GM18499 (cell line): ENCODE results near the gene GRM2.

Experiments
- ATAC-seq: cut with Tn5 transposase; IDR thresholded peaks from one replicate; pipeline ENCODE4 v1.9.1; 2021; ENCODE audit warnings: moderate number of reproducible peaks; ENCODE audit not compliant: insufficient read depth, unreplicated experiment

Gene GRM2

DNA sequence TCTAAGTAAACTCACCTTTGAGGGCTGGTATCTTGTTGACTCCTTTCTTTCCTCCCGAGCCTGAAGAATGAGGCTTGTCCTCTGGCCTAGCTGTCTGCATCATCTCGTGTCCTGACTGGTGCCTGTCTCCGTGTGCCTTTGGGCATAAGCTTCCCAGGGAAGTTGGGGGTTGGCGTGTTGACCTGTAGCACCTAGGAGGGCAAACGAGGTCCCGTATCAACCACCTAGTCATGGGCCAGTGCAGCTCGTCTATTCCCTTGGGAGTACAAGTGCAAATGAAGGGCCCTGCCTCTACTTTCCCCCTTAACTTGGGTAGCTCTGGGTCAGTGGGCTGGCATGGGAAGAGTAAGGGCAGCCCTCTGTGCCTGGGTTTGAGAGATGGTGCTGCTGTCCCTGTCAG, 27.1 kb upstream of the GRM2 start:
- ATAC-seq = no peak

DNA sequence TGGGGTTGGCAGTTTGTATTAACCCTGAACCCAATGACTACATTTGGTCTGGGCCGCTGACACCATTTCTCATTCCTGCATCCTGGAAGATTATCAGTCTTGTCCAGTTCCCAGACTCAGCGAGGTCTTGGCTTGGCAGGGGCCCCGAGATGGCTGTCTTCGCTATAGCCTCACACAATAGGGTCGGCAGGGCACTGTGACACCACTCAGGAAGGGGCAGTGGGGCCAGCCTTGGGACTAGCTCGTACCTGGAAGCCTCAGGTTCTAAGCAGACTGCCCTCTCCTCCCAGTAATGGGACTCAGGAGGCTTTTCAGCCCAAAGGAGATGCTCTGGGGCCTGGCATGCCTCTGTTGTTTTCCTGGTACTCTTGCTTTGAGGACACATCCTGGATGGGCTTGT, 26.7 kb upstream of the GRM2 start:
- no peak for ATAC-seq

DNA sequence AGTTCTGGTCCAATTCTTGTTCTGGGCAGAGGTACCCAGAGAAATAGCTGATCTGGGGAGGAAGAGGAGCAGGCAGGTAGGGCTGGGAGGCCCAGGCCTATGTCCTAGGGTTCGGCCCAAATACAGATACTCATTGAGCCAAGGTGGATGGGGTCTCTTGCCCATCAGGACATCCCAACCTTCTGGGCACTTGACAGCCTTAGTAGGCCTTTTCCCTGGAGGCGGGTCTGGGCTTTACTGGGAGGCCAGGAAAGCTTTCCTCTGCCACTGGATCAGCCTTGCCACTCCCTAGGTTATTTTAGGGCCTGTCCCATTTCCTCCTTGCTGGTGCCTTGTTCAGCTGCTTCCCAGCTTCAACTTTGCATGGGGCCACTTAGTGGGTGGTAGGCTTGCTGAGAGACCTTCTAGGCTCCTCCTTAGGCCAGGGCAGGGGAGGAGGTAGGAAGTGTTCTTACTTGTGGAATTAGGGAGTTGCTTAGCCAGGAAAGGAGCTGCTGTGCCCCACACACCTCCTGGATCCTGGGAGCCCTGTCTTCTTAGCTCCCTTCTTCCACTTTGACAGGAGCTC, 26.1 kb upstream of the GRM2 start:
- ATAC-seq = no peak

DNA sequence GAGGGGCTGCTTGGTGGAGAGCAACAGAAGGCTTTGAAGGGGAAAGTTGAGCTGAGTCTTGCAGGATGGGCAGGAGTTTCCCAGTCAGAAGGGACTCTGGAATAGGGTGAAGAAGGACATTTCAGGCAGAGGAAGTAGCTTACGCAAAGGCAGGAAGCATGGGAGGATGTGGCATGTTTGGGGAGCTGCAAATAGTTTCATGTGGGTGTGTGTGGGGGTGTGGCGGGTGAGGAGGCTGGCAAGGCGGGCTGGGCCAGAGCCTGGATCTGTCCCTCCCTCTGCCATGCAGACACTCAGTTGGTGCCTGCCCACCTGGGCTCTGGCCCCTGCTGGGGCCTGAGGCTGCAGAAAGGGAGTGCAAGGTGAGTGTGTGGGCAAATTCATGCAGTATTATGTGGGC, 25.4 kb upstream of the GRM2 start:
- no peak for ATAC-seq

- no peak for ATAC-seq
Measured at GRCh38 chr3:51682079-51682478, 24.8 kb upstream of the GRM2 start.

DNA sequence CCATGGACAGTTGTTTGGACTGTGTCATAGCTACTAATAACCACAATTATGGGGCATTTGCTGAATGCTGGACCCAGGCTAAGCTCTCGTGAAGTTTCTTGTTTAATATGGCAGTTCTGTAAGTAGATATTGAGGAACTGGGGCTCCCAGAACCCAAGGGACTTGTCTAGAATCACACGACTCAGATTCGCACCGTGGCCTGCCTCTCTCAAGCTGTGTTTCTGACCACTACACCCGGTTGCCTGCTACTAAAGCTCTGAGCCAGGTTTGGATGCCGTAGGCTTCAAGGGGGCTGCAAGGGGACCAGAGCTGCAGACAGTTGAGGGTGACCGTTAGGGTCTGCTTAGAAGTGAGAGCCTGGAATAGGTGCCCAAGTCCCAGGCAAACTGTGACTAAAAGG, 24.3 kb upstream of the GRM2 start:
- ATAC-seq = no peak

- no peak for ATAC-seq
Measured at GRCh38 chr3:51683566-51683965, 23.3 kb upstream of the GRM2 start.

- no peak for ATAC-seq
Measured at GRCh38 chr3:51684971-51685751, 21.7 kb upstream of the GRM2 start.

- no peak for ATAC-seq
Measured at GRCh38 chr3:51686056-51686455, 20.8 kb upstream of the GRM2 start.

GRCh38 chr3:51686512-51687215, 20.2 kb upstream of the GRM2 start:
- no peak for ATAC-seq

DNA sequence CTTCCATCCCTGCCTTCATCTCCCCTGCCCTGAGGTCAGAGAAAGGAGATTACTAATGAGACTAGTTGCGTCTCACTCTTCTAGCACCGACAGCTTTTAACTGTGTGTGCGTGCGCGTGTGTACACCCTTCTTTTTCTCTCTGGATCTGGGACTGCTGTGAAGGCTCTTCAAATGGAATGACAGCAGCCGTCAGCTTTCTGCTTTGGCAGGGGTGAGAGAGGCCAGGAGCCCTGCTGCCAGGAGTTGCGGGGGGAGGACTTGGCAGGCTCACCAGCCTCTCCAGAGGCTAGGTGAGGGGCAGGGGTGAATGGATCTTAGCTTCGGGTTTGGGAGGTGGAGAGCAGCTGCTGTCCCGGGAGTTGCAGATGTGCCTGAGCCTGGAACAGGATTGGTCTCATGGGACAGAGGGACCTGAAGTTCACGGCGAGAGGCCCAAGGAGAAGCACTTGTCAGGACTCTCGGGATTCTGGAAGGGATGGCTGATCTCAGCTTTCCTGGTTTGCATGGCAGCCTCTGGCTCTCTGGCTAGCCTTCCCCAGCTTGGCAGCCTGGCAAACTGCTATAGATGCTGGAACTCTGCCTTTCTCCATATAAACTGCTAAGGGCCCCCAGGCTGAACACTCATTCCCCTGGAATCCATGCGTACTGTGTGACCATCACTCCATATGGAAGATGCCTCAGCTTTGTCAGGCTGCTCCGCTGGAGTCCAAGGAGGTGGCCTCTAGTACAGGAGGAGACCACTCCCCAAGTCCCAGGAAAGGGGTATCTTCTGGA, 19.2 kb upstream of the GRM2 start:
- no peak for ATAC-seq

DNA sequence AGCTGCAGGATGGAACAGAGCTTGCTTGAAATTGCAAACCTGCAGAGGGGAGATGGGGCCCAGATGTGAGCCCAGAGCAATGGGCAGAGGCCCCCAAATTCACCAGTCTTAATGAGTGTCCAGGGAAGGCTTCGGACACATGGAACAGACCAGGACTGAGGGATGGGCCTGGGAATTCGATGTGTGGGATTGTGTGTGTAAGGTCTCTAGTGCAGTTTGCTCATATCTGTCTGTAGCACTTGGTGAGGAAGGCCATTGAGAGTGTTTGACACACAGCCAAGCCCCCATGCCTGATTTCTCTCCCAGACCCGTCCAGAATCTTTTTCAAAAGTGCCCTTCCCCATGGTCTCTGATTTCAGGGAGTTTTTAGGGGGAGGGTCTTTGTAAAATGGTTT, 18.7 kb upstream of the GRM2 start:
- ATAC-seq = no peak

- no peak for ATAC-seq
Measured at GRCh38 chr3:51691021-51691420, 15.8 kb upstream of the GRM2 start.

DNA sequence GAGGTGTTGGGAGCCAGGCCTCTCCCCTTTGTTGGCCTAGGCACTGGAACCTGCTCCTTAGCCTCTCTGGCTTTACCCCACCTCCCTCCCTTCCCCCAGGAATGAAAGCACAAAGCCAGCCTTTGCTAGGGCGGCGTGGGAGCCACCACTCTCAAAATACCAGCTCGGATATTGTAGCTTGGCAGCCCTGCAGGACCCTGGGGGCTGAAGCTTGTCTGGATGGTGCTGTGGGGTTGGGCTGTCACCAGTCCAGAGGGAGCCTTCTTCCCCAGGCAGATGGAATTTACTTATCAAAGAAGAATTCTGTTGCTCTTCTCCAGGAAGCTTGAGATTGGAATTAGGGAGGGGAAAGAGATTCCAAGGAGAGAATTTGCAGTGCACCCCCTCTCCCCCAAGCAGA, 14.9 kb upstream of the GRM2 start:
- ATAC-seq = no peak

- no peak for ATAC-seq
Measured at GRCh38 chr3:51692980-51693395, 13.9 kb upstream of the GRM2 start.

- ATAC-seq = no peak
Measured at GRCh38 chr3:51696954-51697353, 9.9 kb upstream of the GRM2 start.

DNA sequence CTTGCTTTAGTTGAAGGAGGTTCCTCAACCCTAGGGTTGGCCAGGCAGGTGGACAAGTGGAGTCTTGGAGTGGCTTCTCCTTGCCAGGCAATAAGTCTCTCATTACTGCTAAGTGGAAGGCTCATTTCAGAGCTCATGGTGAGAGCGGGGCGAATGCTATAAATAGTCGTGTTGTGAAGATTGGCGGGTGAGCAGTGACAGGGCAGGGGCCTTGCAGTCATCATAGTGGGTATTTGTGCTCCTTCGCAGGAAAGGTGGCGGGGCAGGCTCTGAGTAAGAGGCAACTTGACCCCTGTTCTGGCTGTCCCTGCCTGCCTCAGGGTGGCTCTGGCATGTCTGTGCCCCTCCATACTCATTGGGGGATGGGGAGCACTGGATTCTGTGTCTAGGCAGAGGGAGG, 8.7 kb upstream of the GRM2 start:
- ATAC-seq = no peak

- ATAC-seq = no peak
Measured at GRCh38 chr3:51700403-51700802, 6.5 kb upstream of the GRM2 start.

GRCh38 chr3:51702156-51702555, 4.7 kb upstream of the GRM2 start:
- no peak for ATAC-seq

DNA sequence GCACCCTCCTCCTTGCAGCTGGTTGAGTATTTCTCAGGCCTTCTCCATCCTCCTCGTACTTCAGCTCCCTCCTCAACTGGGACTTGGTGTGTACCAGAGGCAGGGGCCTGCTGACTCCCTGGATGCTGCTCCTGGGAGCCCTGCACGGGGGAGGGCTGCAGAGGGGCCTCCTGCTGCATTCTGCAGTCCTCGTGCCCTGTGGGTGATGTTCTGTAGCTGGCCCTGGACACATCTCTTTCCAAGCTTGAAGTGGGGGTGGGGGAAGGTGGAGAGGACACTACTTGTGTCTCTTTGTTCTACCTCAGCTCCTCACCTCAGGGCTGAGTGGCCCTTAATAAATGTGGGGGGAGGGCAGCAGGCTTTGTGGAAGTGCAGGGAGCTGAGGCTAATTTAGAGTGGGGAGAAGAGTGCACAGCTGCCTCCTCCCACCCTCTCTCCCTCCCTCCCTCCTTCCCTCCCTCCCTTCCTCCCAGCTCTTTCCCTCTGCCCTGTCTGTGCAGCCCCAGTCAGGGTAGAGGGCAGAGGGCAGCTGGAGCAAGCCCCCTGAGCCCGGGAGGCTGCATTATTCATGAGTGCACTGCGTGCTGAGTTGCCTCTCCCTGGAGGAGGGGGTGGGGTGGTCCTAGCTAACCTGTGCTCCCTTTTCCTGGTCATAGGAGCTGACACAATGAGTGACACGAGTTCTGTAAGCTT, 3.7 kb upstream of the GRM2 start:
- ATAC-seq = no peak
